ENCODE data around the gene AGAP1.
"Not testable (repeated sequence)": the region's sequence is repeated elsewhere in the genome, so short reads cannot be mapped to it uniquely, and the experiment has no call there.

AGAP1 gene

DNA sequence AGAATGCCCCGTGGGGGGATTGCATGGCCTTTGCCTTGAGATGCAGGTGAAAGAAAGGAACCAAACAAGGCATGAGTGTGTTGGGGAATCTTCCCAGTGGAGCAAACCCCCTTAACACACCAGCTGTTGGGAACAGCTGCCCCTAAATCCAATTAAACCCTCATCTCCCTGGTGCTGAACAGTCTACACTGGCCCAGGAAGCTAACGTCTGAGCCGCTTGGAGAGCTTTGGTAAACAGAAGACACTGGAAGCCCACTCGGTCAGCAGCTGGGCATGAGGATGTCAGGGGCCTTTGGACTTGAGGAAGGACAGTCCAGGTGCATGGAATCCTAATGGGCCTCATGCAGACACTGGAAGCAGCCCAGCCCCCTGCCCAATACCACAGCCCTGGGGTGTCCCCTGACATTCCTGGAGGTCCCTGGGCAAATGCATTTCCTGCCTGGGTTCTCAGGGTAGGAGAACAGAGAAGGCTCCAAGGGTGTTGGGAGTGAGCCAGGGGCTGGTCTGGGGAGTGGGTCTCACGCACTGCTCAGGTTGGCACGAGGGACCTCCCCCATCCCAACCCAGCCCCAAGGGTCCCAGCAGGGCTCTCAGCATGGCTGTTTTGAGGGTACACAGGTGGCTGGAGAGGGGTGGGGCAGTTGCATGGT is 636.6 kb downstream of the AGAP1 start:
- TF ChIP-seq, protein P1, sequence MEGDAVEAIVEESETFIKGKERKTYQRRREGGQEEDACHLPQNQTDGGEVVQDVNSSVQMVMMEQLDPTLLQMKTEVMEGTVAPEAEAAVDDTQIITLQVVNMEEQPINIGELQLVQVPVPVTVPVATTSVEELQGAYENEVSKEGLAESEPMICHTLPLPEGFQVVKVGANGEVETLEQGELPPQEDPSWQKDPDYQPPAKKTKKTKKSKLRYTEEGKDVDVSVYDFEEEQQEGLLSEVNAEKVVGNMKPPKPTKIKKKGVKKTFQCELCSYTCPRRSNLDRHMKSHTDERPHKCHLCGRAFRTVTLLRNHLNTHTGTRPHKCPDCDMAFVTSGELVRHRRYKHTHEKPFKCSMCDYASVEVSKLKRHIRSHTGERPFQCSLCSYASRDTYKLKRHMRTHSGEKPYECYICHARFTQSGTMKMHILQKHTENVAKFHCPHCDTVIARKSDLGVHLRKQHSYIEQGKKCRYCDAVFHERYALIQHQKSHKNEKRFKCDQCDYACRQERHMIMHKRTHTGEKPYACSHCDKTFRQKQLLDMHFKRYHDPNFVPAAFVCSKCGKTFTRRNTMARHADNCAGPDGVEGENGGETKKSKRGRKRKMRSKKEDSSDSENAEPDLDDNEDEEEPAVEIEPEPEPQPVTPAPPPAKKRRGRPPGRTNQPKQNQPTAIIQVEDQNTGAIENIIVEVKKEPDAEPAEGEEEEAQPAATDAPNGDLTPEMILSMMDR (IDR thresholded peaks at IDR 0.05; ENCODE audit: low read depth, low read length, missing control alignments) = no peak
- no peak for DNase-seq (ENCODE audit: low read depth)
- H3K4me3 ChIP-seq (ENCODE audit: low read depth, low read length) = no peak overlapping the region

DNA sequence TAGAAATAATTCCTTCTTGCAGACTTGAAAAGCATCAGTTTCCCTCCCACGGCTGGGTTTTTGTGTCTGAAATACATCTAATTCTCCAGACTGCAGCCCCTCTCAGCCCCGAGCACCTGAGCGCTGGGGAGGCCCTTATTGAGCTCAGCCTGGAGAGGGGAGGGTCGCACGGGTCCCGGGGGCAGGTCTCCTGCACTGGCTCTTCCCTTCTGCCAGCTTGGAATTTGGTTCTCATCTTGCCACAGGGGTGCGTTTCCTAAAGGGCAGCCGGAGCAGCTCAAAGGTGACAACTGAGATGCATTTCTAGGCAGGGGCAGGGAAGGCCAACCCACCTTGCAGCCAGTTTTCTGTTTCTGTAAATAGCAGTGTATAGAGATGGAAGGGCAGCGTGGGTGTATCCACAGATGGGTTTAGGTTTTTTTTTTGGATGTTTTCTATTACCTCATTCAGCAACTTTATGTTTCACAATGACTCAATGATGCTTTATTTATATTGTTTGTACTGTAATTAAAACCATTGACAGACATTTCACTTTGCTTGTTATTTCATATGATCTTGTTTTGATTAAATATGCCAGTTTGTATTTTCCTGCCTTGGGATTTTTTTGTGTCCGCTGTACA is 637.3 kb downstream of the AGAP1 start:
- no peak overlapping the region for H3K4me3 ChIP-seq (ENCODE audit: low read depth, low read length)
- no peak for DNase-seq (ENCODE audit: low read depth)
- TF ChIP-seq, protein P1 (IDR thresholded peaks at IDR 0.05; ENCODE audit: low read depth, low read length, missing control alignments) = no peak

DNA sequence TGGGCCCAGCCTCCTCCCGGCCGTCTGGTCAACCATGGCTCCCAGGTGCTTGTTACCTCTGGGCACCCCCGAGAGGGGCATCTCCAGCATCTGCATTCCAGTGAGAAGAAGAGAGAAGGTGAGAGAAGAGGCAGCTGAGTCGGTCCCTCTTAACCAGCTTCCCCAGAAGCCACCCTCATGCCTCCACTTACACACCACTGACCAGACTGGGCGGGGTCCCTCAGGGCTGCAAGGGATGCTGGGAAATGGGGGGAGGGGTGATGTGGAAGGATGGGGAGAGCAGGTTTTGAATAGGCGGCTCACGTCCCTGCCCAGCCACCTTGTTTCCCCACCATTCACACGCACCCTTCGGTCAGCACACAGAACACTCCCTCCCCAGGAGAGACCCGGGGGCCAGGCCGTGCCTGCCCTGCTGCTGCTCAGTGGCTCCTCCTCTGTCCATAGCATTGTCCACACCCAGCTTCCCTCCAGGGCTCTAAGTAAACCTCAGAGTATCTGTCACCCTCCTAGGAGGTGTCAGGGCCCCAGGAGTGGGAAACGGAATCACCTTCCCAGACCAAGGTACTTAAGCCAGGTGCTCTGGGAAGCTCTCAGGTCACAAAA is 639.7 kb downstream of the AGAP1 start:
- TF ChIP-seq, protein P1 (IDR thresholded peaks at IDR 0.05; ENCODE audit: low read depth, low read length, missing control alignments) = no peak
- DNase-seq (ENCODE audit: low read depth) = no peak
- H3K4me3 ChIP-seq (ENCODE audit: low read depth, low read length) = no peak overlapping the region

DNA sequence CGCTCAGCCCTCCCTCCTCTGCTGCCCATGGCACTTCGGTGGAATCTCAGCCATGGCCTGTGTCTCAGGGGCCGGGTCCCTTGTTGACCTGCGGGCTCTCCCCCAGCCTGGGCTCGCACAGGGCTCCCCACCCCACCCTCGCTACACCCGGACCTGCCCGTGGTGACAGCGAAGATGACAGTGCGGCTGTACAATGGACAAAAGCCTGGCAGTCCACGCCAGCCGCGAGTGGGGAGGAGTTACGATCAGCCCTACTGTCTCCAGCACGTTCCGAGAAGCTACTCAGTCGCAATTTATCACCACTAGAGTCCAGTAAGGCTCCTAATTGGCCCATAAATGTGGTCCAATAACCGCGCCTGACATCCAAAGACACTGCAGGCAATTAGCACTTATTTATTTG is 642.7 kb downstream of the AGAP1 start:
- H3K4me3 ChIP-seq (ENCODE audit: low read depth, low read length) = no peak overlapping the region
- DNase-seq (ENCODE audit: low read depth) = no peak
- TF ChIP-seq, protein P1 (IDR thresholded peaks at IDR 0.05; ENCODE audit: low read depth, low read length, missing control alignments) = no peak

DNA sequence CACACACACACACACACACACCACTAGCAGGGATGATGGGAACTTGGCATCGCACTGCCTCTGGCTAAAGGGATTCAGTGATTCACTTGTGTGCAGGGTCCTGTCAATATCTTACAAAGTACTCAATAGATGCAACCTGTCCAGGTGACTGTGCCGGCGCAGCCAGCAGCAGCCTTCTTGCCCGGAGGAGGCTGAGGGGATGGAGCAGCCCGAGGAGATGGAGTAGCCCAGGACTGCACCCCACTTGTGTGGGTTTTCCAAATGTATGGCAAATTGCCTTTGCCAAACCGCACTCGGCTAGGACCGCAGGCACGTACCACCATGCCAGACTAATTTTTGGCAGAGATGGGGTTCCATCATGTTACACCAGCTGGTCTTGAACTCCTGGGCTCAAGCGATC is 643.2 kb downstream of the AGAP1 start:
- no peak overlapping the region for H3K4me3 ChIP-seq (ENCODE audit: low read depth, low read length)
- DNase-seq (ENCODE audit: low read depth) = no peak
- TF ChIP-seq, protein P1 (IDR thresholded peaks at IDR 0.05; ENCODE audit: low read depth, low read length, missing control alignments) = no peak

DNA sequence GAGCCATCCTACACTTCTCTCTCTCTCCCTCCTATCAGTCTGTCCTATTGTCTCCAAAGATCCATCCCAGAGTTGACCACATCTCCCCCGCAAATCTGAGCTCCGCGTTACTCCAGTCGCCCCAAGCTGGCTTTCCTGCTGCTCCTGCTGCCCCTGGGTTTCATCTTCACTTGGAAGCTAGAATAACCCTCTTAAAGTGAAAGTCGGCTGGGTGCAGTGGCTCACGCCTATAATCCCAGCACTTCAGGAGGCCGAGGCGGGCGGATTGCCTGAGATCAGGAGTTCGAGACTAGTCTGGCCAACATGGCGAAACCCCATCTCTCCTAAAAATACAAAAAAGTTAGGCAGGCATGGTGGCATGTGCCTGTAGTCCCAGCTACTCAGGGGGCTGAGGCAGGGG is 647.8 kb downstream of the AGAP1 start:
- not testable (repeated sequence) for DNase-seq (ENCODE audit: low read depth); H3K4me3 ChIP-seq (ENCODE audit: low read depth, low read length)

DNA sequence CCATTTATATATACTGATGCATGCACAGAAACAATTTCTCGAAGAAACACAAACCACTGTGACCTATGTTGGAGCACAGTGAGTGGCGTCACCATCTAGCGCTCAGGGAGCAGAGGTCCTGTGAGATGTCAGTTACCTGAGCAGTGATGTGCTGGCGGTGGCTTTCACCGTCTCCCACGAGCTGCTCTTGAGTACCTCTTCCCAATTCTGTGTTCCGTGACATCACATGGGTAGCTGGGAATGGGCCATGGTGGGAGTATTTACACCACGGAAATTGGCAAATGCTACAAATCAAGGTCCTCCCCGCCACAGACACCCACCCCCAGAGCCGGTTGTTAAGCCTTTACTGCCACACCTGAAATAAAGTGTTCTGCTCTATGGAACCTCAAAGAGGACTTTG is 650.0 kb downstream of the AGAP1 start:
- DNase-seq (ENCODE audit: low read depth) = no peak
- no peak overlapping the region for H3K4me3 ChIP-seq (ENCODE audit: low read depth, low read length)
- TF ChIP-seq, protein P1 (IDR thresholded peaks at IDR 0.05; ENCODE audit: low read depth, low read length, missing control alignments) = no peak

All from GM12864 (cell line).